ENCODE measurements around the gene VSIG10.
"Not testable (repeated sequence)": the region's sequence is repeated elsewhere in the genome, so short reads cannot be mapped to it uniquely, and the experiment has no call there.

The VSIG10 gene

GRCh38 chr12:118107011-118107410 is 3.2 kb upstream of the VSIG10 start:
- no peak for DNase-seq

GRCh38 chr12:118103201-118103600 is 610 bp downstream of the VSIG10 start:
- peak in 1 of 5 experiments; percentile 20 for DNase-seq

GRCh38 chr12:118102609-118103008 is 1.2 kb downstream of the VSIG10 start:
- DNase-seq = no peak

GRCh38 chr12:118102070-118102469 is 1.7 kb downstream of the VSIG10 start:
- DNase-seq = no peak

DNA sequence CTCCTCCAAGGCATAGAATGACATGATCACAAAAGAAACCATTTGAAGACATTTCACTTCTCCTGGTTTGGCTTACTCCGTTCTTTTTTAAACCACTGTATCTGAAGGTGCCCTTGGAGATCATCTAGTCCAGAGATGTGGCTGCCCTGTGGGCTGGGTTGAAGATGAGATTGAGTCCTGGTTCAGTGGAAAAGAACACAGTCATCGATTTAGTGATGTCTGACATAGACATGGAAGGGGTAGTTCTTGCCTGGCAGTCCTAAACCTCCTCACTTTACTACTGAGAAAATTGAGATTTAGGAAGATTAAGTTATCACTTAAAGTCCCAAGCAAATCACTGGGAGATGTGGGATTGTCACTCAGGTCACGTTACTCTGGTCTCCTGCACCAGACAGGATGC is 2.8 kb downstream of the VSIG10 start:
- DNase-seq = no peak

DNA sequence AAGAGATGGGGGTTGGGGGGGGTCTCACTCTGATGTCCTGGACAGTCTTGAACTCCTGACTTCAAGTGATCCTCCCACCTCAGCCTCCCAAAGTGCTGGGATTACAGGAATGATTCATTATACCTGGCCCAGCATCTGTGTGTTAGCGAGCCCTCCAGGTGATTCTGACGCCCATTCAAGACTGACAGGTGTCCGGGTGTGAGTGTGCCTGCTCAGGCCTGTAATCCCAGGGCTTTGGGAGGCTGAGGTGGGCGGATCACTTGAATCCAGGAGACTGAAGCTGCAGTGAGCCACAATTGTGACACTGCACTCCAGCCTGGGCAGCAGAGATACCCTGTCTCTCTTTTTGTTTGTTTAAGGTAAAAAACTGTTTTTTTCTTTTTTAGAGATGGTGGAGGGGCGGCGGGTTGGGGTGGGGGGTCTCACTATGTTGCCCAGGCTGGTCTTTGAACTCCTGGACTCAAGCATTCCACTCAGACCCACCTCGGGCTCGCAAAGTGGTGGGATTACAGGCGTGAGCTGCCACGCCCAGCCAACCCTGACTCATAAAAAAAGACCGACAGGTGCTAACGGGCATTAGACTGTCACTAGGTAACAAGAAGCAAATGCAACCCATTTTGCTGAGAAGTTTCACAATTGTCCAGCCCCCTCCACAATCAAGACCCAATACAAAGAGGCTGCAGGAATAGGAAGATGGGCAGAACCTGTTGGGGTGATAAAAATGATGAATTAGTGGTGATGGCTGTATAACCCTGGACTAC is 4.7 kb downstream of the VSIG10 start:
- DNase-seq = no peak

GRCh38 chr12:118098401-118098800 is 5.4 kb downstream of the VSIG10 start:
- no peak for DNase-seq

- no peak for DNase-seq
Observed at GRCh38 chr12:118094039-118094438, 9.8 kb downstream of the VSIG10 start.

- DNase-seq = no peak
Observed at GRCh38 chr12:118089782-118090181, 14.0 kb downstream of the VSIG10 start.

- DNase-seq = no peak
Observed at GRCh38 chr12:118082161-118082560, 21.6 kb downstream of the VSIG10 start.

- not testable (repeated sequence) for DNase-seq
Observed at GRCh38 chr12:118081521-118081920, 22.3 kb downstream of the VSIG10 start.

DNA sequence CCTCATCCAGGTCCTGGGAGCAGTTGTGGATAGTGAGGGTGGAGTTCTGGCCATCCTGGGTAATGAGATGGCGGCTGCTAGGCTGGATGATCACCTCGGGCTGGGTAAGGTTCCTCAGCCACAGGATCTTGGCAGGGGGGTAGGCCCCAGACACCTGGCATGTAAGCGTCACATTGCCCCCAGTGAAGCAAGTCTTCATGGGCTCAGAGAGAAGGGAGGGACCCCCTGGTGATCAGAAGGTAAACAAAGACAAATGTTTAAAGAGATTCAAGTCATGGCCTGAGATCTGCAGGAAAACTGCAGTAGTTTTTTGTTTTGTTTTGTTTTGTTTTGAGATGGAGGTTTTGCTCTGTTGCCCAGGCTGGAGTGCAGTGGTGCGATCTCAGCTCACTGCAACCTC is 30.0 kb downstream of the VSIG10 start:
- no peak for DNase-seq

GRCh38 chr12:118070650-118071049 is 33.2 kb downstream of the VSIG10 start:
- DNase-seq = no peak

- DNase-seq = peak in 1 of 5 experiments; percentile 58
Observed at GRCh38 chr12:118068445-118068844, 35.4 kb downstream of the VSIG10 start.

- no peak for DNase-seq
Observed at GRCh38 chr12:118065380-118065779, 38.4 kb downstream of the VSIG10 start.

GRCh38 chr12:118064608-118065007 is 39.2 kb downstream of the VSIG10 start:
- DNase-seq = peak in 1 of 5 experiments; percentile 72

DNA sequence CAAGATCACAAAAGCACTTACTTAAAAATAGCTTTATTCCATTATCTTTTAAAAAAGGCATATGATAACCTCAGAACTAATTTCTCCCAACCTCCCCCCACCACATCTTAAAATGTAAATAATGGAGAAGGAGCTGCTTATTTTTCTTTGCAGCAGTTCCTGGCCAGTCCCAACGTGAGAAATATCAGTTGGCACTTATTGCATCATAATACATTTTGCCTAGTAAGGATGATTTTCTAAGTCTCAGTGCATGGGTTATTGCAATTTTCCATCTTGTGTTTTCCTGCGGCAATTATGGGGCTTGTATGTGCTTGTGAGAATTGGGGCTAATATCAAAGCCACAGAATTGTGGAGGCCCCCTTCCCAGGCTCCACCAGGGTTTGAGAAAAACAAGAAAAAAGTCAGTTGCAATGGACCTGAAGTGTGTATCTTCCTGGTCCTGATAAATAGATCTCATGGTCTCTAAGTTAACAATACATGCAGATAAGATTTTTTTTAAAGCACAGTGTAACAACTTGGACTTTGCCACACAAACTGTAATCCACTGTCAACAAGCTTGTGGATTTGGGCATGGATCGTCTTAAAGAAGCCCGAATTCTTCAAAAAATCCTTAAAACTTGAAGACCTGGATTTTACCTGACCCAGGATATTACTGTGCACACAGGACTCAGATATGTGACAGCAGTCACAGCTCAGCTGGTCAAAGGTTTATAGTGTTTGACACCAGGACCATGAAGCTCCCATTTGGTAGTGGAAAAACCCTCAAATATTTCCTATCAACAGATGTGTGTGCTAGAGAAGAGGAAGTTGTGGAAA is 40.0 kb downstream of the VSIG10 start:
- no peak for DNase-seq

GRCh38 chr12:118061873-118062843 is 41.7 kb downstream of the VSIG10 start:
- DNase-seq = peak in 1 of 5 experiments; percentile 37

DNA sequence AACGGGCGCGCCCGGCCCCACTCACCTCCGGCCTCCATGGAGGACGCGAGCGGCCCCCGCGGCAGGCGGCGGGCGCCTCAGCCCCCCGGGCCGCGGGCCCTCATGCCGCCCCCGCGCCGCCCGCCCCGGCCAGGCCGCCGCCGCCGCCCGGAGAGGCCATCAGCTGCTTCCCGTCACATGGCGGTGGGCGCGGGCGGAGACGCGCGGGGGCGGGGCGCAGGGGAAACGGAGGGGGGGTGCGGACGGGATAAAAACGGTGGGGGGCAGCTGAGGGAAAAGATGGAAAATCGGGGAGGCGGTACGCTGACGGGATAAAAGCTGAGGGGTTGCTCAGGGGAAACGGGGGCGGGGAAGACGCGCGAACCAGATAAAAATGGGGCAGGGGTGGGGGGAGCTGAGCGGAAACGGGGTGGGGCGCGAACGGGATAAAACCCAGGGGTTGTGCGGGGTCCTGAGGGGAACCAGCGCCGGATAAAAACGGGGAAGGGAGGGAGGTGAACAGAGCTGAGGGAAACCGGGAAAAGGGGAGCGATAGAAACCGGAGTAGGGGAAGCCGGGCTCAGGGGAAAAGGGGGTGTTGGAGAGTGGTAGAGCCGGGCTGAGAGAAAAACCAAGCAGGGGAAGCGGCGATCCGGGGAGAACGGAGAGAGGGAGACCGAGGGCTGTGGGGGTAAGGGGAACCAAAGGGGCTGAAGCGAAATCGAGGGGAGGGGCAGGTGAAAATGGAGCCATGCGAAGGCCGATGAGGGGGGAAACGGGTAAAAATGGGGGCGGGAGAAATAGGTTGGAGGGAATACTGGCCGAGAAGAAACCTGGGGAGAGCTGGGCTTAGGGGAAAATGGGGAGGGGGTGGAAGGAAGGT is 42.6 kb downstream of the VSIG10 start, which contains the start of gene WSB2:
Gene WSB2 (minus strand): TSS at position 169 of the 862 bp plus-strand sequence. CDS start 131 bp downstream, at position 38.
- DNase-seq = peak; percentile 29 to 63 (median 33)

- DNase-seq = peak in 4 of 5 experiments; percentile 9 to 41 (median 20)
Observed at GRCh38 chr12:118060301-118061010, 43.4 kb downstream of the VSIG10 start.
